Hippocampal formation (tissue), 2 donors: ENCODE results near the gene KANSL3.
A peak's percentile ranks its signal among the peaks of the same experiment; 100 is the strongest.
"Not testable (repeated sequence)": the region's sequence is repeated elsewhere in the genome, so short reads cannot be mapped to it uniquely, and the experiment has no call there.

ENCODE experiments used
- DNase-seq, 2 donors: peaks; one replicate each; lab custom pipeline; 2025; lab: John Stamatoyannopoulos, UW

KANSL3 gene

DNA sequence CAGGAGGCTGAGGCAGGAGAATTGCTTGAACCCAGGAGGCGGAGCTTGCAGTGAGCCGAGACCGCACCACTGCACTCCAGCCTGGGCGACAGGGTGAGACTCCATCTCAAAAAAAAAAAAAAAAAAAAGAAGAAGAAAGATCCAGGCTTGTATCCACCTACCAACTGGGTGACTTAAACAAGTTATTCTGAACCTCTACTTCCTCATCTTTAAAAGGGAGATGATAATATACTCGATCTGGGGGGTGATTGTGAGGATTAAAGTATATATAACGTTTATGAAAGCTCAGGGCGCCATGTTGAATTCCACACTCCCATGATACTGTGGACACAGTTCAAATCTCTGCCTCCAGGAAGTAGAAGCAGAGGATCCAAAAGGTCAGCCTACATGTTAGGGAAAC lies 16.7 kb upstream of the KANSL3 start:
- not testable (repeated sequence) for DNase-seq

DNA sequence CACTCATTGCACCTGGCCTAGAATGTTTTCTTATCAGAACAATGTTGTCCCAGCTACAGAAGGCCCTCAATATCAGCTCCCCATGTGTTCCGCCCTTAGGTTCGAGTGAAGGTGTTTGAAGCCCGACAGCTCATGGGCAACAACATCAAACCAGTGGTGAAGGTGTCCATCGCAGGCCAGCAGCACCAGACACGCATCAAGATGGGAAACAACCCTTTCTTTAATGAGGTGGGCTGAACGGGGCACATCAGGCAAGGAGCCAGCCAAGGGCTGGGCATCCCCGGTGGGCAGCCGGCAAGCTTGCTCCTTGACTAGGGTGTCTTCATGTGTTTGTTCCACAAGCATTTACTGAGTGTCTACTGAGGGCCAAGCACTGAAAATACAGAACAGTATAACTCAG lies 13.7 kb upstream of the KANSL3 start:
- no peak for DNase-seq

GRCh38 chr2:96649342-96649741 lies 11.2 kb upstream of the KANSL3 start:
- DNase-seq = no peak

GRCh38 chr2:96648306-96648930 lies 10.3 kb upstream of the KANSL3 start:
- no peak for DNase-seq

GRCh38 chr2:96647681-96648080 lies 9.6 kb upstream of the KANSL3 start:
- DNase-seq = no peak

DNA sequence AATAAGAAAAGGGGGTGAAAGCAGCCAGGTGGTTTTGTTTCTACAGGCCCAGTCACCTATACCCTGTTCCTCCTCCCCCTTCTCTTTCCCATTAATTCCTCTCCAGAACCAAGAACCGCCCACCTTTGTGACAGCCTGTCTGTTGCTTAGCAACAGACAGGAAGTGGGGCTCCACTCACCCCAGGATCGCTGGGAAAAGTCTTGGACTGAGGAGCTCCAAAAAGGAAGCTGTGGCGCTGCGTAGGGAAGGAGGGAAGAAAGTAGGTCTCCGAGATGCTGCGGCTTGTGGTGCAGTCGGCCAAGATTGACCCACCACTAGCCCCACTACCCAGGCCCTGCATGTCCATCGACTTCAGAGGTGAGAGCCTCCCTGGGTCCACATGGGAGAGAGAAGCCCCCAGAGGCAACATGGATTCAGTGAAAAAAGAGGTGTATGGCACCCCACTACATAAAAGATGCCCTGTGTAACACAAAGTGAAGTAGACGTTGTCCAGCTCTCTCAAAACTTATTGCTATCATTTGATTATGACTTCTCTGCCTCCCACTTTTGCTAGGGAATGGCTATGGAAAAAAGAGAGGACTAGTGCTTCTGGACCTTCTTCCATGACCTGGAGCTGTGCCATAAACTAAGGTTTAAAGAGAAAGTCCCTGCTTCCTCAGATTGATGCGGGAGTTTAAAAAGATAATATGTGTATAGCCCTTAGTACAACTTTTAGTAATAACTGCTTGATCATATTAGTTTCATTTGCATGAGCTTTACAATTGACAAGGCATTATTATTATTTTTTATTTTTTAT lies 4.7 kb upstream of the KANSL3 start, which contains the start of gene FER1L5:
FER1L5 (plus strand) TSS at position 201 of the 797 bp plus-strand sequence; CDS start at position 274, 73 bp downstream.
- peak; percentile 14 to 42 for DNase-seq

GRCh38 chr2:96637385-96638143 lies 548 bp downstream of the KANSL3 start:
- DNase-seq = peak; percentile 67 to 86

- no peak for DNase-seq
Observed at GRCh38 chr2:96636551-96637171, 1.5 kb downstream of the KANSL3 start.

GRCh38 chr2:96633641-96634040 lies 4.5 kb downstream of the KANSL3 start:
- no peak for DNase-seq

DNA sequence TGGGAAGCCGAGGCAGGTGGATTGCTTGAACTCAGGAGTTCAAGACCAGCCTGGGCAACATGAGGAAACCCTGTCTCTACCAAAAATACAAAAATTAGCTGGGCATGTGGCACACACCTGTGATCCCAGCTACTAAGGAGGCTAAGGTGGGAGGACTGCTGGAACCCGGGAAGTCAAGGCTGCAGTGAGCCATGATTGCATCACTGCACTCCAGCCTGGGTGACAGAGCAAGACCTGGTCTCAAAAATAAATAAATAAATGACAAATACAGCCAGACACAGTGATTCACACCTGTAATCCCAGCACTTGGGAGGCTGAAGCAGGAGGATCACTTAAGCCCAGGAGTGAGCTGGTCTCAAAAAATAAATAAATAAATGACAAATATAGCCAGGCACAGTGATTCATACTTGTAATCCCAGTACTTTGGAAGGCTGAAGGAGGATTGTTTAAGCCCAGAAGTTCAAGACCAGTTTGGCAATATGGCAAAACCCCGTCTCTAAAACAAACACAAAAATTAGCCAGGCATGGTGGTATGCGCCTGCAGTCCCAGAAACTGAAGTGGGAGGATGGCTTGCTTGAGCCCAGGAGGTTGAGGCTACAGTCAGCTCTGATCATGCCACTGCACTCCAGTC lies 6.2 kb downstream of the KANSL3 start:
- DNase-seq = no peak

GRCh38 chr2:96626553-96626942 lies 11.6 kb downstream of the KANSL3 start:
- no peak for DNase-seq

DNA sequence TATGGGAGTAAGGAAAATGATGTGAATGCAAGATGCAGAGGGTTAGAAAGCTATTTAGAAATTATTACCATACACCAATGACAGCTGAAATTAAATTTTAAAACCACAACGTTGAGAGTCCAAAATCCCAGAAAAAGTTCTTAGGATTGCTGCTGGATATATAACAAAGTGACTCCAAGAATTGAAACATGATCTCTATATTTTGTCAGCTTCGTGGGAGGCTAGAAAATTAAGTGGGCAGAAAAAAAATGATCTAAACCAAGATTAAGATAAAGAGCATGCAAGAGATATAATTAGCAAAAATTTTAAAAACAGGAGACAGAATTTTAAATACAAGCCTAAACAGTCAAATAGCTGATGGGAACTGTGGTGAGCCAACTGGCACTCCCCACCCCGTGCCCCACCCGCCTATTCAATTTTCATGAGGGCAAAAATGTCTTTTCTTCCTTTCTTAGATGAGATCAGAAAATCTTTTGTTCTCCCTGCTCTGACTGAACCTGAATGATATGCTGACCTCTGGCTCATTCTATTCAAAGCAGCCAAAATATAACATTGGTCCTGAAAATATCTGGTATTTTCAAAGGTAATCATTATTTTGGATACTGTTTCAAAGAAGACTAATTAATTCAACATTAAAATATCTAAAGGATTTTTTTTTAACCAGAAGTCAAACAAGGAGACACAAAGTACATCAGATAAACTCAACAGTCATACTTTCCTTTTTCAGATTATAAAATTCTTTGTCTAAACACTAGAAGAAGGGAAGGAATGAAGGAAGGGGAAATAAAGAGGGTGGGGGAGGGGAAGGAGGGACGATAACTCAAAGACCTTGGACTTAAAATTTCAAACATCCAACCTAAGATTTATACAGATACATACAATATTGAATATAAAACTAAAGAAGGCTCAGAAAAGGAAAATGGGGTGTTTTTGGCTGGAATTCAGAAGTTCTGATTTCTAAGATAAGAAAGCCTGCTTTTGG lies 12.2 kb downstream of the KANSL3 start:
- no peak for DNase-seq

- DNase-seq = no peak
Observed at GRCh38 chr2:96623116-96623515, 15.0 kb downstream of the KANSL3 start.

- no peak for DNase-seq
Observed at GRCh38 chr2:96622544-96622943, 15.6 kb downstream of the KANSL3 start.

GRCh38 chr2:96618596-96619283 lies 19.4 kb downstream of the KANSL3 start:
- no peak for DNase-seq

DNA sequence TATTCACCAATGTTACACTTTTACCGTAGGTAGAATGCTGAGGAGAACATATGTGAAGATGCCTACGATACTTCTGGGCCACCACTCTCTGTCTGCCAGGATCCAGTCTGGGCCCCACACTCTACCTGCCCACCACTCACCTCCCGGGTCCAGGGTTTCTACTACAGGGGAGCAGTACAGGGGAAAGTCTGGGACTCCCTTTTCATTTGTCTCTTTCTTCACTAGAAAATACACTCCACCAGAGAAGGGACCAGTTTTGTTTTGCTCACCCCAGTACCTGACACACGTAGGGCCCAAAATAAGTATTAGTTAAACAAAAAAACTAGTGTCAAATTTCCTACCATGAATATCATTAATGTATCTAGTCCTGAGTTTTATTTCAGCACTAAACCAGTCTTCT lies 21.1 kb downstream of the KANSL3 start:
- no peak for DNase-seq

DNA sequence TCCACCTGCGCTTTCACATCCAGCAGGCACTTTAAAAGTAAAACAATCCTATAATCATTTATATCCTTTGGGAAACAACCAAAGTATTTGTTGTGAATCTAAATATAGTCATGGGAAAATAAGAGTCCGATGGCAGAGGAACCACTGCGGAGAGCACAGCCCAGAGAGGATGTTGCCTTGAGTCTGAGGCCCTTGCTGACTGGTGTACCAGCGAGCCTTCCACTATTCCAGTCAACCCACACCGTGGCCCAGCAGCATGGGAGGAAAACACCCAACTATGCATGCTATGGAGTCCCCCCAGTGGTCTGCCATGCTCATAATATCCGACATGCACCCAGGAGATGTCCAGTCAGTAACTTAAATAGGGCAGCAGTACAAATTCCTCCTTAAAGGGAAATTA lies 21.6 kb downstream of the KANSL3 start:
- DNase-seq = no peak

GRCh38 chr2:96616128-96616527 lies 22.0 kb downstream of the KANSL3 start:
- DNase-seq = no peak

DNA sequence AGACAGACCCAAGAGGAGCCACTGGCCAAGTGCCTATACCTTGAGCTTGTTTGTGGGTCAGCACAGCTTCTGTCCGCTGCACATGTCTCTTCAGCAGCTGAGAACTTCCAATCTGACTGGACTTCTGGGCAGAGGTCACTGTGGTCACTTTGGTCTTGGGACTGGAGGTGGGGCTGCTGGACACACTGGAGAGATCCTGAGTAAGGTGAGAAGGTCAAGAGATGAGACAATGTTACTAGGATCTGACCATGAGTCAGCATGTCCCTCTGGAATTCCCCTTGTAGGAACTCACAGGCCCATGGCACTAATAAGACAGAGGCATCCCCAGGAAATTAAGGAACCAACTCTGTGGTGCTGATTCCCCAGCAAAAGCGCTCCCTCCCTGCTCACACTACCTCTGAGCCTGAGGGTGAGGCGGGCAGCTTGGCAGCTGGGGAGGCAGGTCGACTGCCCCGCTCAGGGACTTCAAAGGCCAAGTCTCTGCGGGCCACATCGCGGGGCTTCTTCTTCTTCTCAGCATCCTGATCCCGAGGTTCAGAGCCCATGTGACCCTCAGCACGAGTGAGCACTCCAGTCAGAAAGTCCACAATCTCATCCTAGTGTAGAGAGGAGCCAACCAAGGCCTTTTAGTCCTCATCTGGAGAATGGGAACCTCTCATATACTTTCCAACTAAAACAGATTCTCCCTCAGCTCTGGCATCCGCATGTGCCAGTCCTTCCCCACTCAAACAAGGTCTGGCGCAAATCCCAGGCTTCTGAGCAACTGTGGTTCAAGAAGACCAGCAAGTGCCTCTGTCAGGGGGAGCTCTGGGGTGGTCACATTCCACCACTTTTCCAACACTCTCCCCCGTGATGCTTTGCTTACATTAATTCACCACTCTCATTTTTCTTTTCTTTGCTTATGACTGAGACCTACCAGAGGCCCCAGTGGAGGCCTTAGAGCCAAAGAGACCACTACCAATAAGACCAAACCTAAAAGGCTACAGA lies 29.4 kb downstream of the KANSL3 start:
- DNase-seq = no peak
